Activated naive CD4-positive, alpha-beta T cell treated with anti-CD3 and anti-CD28 coated beads, Interleukin-2, amount 50 U/mL, for 16 hours (primary cell): ENCODE measurements around the gene GPNMB.
"Not testable (repeated sequence)": the region's sequence is repeated elsewhere in the genome, so short reads cannot be mapped to it uniquely, and the experiment has no call there.

Source experiments
- DNase-seq: peaks from one replicate; pipeline ENCODE4 v3.0.0-alpha.2; 2020

The GPNMB gene

DNA sequence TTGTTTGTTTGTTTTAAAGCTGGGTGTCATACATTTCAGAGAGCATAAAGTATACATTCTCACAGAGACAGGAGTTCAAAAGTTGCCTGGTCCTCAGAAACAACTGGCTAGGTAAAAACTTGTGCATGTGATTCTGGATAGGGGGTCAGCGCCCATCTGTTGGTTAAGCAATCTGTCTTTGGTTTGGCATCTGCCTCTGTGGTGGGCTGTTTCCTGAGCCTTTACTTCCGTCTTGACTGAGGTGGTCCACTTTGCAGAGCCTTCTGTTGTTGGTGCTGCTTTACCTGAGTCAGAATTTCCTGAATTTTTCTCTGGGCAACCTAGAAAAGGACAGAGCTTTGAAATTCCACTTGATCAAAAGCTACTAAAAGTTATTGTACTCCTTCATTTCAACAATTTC lies 65.6 kb downstream of the GPNMB start:
- not testable (repeated sequence) for DNase-seq

DNA sequence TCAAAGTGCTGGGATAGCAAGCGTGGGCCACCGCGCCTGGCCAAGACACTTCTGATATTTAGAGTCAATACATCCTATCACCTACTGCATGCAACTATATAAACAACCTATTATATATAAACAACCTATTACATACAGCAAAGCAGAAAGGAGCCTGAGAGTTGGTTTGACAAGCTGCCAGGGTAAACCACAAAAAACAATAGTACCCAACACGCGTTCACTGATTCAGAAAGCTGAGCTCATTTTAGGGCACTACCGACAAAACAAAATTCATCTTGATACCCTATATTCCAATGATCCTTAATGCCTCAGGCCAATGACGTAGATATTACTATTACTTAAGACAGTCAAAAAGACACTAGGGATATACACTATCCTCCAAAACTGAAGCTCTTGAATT lies 68.8 kb downstream of the GPNMB start:
- no peak for DNase-seq
